Stimulated activated naive CD8-positive, alpha-beta T cell treated with anti-CD3 and anti-CD28 coated beads, Interleukin-15, Interleukin-2, amounts not matched to agents 100 U/mL and 50 U/mL, for 24 hours (primary cell): ENCODE measurements around the gene B3GALNT2.
"Not testable (repeated sequence)": the region's sequence is repeated elsewhere in the genome, so short reads cannot be mapped to it uniquely, and the experiment has no call there.

ENCODE experiments used
- ATAC-seq: fragments of 150-1000 bp; cut with Tn5 transposase; one replicate; pipeline ENCODE4 v1.10.0; 2021
- DNase-seq: peaks from one replicate; pipeline ENCODE4 v3.0.0; 2021

Gene B3GALNT2

DNA sequence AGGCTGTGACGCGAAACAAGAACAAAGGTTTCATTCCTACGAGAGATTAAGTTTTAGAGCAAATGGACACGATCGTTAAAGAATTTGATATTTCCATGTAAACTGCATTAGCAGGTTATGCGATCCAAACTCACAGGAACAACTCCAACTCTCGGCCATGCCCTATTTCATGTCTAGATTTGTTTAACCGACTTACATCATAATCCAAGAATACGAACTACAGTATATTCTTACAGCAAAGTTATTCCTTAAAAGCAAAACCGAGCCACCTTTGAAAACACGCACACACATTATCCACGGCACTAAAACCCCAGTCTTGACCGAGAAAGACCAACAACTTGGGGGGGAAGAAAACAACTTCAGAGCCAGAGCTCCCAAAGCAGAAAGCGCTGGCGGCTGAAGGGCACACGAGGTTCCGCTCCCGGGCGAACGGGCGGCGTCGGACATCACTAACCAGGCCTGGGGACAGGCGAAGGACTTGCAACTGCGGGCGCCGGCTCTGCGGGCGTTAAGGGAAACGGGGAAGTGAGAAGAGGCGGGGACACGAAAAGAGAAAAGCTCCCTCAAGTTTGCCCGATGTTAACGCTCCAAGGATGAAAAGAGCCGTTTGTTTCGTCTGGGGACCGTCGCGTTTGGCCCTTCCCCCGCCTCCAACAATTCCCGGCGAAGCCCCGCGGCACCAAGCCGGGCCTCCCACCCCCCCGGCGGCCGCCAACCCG is 690 bp downstream of the B3GALNT2 start:
- ATAC-seq (no peak), DNase-seq (peak; percentile 56)

- DNase-seq (no peak), ATAC-seq (no peak)
Observed at GRCh38 chr1:235502601-235503402, 1.4 kb downstream of the B3GALNT2 start.

DNA sequence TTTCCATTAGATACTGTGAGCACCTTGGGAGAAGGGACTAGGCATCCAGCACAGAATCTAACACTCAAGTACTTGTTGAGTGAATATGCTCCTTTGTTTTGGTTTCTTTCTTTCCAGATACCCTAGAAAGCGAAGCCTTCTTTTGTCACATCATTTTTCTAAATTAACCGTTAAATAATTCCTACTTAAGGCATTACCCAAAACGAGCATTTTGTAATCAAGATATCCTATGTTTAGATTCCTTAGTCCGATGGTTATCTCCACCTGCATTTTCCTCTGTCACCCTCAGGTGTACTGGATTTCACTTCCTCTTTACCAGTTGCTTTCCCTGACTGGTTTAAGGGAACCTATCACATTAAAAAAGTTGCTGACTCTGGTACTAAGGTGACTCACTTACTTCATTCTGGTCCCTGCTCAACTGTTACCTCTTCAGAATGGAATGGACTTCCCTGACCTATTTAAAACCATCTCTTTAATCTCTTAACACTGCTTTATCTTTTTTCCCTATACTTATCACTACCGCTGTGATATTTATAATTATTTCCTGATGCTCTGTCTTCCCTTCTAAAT is 3.2 kb downstream of the B3GALNT2 start:
- no peak for ATAC-seq
- no peak for DNase-seq

DNA sequence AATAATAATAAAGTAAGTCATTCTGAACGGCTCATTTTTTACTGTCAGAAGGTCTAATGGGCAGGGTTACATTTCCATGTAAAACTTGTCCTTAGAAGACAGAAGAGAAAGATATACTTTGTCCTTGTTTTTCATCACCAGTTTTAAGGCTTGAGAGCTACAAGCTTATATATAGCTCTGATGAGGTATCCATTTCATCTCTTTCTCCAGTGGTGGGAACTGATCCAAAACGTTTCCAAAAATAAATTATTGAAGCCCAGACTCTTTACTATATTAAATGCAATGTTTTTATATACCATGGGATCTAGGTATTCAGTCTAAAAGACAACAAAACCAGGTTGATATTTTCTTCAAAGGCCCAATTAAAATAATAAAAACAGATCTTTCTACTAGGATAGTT is 8.7 kb downstream of the B3GALNT2 start:
- DNase-seq (no peak), ATAC-seq (no peak)

- no peak for DNase-seq
- no peak for ATAC-seq
Observed at GRCh38 chr1:235495030-235495429, 9.2 kb downstream of the B3GALNT2 start.

- ATAC-seq (no peak), DNase-seq (no peak)
Observed at GRCh38 chr1:235494531-235494930, 9.7 kb downstream of the B3GALNT2 start.

- no peak for DNase-seq
- ATAC-seq, result no peak
Observed at GRCh38 chr1:235491644-235492043, 12.6 kb downstream of the B3GALNT2 start.

GRCh38 chr1:235486321-235486720 is 17.9 kb downstream of the B3GALNT2 start:
- no peak for ATAC-seq
- no peak for DNase-seq

GRCh38 chr1:235485558-235485957 is 18.7 kb downstream of the B3GALNT2 start:
- DNase-seq (no peak), ATAC-seq (no peak)

DNA sequence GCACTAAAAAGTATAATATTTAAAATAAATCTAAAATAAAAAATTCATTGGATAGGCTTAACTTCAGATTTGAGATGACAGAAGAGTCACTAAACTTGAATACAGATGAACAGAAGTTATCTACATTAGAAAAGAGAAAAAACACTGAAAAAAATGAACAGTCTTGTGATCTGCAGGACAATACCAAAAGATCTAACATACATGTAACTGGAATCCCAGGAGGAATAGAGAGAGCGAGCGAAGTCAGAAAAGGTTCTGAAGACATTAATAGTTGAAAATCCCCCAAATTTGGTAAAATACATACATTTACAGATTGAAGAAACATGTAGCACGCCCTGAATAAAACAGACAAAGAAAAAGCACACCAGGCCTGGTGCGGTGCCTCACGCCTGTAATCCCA is 21.2 kb downstream of the B3GALNT2 start:
- ATAC-seq, result no peak
- no peak for DNase-seq

- no peak for ATAC-seq
- no peak for DNase-seq
Observed at GRCh38 chr1:235473806-235474205, 30.4 kb downstream of the B3GALNT2 start.

DNA sequence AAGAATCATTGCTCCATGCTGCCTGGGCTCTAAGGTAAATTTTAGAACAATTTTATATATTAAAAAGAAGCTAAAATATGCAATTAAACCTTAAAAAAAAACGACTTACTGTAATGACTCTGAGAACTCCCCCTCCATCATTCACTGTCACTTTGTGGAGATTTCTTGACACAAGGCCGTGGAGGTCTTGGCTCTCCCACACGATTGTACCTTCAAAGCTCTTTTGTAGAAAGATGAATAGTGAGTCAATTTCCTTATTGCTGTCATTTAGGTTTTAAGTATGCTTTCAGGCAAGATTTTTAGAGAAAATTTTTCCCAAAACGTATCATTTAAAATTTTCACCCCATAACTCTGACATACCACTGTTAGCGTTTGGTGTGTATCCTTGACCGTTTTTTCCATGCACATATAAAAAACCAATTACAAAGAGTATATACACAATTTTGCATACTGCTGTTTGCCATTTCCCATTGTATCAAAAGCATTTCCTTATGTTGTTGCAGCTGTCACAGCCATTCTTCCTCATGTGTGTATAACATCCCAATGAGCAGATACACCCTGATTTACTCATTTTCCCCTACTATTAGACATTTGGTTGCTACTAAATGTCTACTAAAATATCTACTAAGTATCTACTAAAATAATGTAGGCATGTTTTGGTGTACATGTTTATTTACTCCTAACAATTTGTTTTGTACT is 33.4 kb downstream of the B3GALNT2 start:
- ATAC-seq (no peak), DNase-seq (no peak)

DNA sequence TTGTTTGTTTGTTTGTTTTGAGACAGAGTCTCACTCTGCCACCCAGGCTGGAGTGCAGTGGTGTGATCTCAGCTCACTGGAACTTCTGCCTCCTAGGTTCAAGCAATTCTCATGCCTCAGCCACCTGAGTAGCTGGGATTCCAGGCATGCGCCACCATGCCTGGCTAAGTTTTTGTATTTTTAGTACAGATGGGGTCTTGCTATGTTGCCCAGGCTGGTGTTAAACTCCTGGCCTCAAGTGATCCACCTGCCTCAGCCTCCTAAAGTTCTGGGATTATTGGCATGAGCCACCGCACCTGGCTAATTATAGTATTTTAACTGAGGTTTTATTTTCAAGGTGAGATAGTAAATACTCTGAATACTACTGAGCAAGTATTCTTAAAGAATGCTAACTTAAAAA is 34.4 kb downstream of the B3GALNT2 start:
- not testable (repeated sequence) for ATAC-seq, DNase-seq

DNA sequence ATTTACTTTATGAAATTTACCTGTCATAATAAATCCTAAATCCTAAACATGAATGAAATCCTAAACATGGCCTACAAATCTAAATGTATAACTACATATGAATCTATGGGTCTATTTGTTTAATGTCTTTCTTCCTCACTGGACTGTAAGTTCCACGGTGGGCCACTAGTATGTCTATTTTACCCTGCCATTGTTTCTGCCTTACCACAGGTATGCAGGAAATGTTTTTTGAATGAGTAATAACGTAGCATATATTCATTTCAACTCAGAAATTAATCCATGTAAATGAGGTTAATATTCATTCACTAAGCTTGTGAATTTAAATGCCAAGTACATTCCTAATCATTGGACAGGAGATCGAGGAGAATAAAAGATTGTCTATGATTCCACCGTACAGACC is 35.3 kb downstream of the B3GALNT2 start:
- DNase-seq, result no peak
- no peak for ATAC-seq

- ATAC-seq, result no peak
- DNase-seq, result no peak
Observed at GRCh38 chr1:235468004-235468403, 36.2 kb downstream of the B3GALNT2 start.

DNA sequence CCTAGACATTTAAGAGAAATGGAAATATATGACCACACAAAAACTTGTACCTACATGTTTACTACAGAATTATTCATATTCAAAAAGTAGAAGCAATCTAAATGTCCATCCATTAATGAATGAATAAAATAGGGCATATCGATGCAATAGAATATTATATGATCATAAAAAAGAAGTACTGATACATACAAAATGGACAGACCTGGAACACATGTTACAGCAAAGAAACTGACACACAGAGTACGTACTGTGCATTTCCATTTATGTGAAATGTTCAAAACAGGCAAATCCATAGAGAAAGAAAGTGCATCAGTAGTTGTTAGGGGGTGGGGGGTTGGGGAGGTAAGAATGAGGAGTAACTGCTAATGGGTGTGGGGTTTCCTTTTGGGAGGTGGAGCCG is 39.2 kb downstream of the B3GALNT2 start:
- DNase-seq (no peak), ATAC-seq (no peak)

- DNase-seq, ATAC-seq: not testable (repeated sequence)
Observed at GRCh38 chr1:235462832-235463231, 41.4 kb downstream of the B3GALNT2 start.

- DNase-seq (no peak), ATAC-seq (no peak)
Observed at GRCh38 chr1:235461954-235462353, 42.3 kb downstream of the B3GALNT2 start.

DNA sequence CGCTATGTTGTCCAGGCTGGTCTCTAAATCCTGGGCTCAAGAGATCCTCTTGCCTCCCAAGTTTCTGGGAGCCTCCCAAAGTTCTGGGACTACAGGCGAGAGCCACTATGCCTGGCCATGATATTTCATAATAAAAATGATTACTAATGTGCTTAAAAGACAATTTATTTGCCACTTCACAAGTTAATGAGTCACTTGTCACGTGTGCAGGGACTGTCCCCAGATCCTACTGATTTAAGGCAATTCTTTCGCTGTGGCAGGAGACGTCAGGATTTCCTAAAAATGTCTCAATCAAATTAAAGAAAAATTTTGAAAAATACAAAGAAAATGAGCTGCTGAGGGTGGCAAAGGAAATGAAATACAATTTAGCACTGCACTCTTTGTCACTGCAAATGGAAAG is 43.5 kb downstream of the B3GALNT2 start:
- DNase-seq (no peak), ATAC-seq (no peak)

DNA sequence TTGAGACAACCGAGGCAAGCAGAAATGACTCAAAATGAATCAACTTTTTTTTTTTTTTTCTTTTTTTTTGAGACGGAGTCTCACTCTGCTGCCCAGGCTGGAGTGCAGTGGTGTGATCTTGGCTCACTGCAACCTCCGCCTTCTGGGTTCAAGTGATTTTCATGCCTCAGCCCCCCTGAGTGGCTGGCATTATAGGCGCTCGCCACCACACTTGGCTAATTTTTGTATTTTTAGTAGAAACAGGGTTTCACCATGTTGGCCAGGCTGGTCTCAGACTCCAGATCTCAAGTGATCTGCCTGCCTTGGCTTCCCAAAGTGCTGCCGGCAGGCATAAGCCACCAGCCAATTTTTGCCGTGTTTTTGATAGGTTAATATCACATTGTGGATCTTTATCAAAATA is 46.4 kb downstream of the B3GALNT2 start:
- DNase-seq, ATAC-seq: not testable (repeated sequence)

DNA sequence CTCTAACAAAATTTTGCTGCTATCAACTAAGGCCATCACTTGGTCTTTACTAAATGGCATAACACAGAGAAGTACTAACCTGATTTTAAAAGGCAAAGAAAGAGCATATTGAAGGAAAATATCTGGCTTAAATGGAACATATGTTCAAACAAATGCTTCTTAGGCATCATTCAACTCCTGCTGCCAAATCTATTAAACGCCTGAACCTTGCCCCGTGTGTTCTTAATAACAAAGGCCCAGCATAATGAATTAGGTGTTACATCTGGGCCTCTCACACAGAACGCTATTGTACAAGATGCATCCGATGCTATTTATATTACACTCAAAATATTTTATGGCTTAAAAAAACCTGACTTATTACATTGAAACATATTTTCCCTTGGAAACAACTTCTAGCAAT is 48.4 kb downstream of the B3GALNT2 start:
- ATAC-seq (no peak), DNase-seq (no peak)

DNA sequence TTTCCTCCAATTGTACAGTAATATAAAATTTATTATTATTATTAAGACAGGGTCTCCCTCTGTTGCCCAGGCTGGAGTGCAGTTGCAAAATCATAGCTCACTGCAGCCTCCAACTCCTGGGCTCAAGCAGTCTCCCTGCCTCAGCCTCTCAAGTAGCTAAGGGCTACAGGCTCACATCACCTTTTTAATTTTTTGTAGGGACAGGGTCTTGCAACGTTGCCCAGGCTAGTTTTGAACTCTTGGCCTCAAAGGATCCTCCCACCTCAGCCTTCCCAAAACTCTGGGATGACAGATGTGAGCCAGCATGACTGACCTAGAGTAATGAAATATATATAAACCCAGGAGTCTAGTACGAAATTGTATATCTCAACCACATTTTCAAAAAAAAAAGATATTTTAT is 49.2 kb downstream of the B3GALNT2 start:
- ATAC-seq (no peak), DNase-seq (no peak)

GRCh38 chr1:235454021-235454420 is 50.2 kb downstream of the B3GALNT2 start:
- DNase-seq, result no peak
- ATAC-seq, result no peak
